Measurements from ENCODE around the gene WWTR1.

WWTR1 gene

DNA sequence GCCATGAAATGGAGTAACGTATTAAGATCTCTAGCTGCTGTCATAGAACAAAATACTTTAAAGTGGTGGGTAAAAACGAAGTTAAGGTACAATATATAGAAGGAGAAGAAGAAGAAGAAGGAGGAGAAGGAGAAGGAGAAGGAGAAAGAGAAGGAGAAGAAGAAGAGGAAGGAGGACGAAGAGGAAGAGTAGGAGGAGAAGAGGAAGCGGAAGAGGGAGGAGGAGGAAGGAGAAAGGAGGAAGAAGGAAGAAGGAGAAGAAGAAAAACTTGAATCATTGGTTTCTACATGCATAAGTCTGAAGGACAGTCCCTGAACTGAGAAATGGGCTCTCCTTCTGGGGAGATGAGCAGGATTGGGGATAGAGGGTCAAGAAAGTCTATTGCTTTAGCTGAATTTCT lies 22.4 kb downstream of the WWTR1 start:
- DNase-seq (ENCODE audit: low read depth): no peak
- no peak overlapping the region for H3K4me3 ChIP-seq (ENCODE audit: low read depth, low read length)
- TF ChIP-seq MAX (IDR thresholded peaks at IDR 0.05; ENCODE audit: low read depth, low read length) (no peak), POLR2A (IDR thresholded peaks at IDR 0.05; ENCODE audit: extremely low read depth, insufficient read length) (no peak), MYC (IDR thresholded peaks at IDR 0.05; ENCODE audit: low read depth, low read length) (no peak)

GRCh38 chr3:149634573-149634972 lies 23.3 kb downstream of the WWTR1 start:
- no peak overlapping the region for H3K4me3 ChIP-seq (ENCODE audit: low read depth, low read length)
- TF ChIP-seq POLR2A (IDR thresholded peaks at IDR 0.05; ENCODE audit: extremely low read depth, insufficient read length): no peak
- TF ChIP-seq MYC (IDR thresholded peaks at IDR 0.05; ENCODE audit: low read depth, low read length): no peak
- no peak for TF ChIP-seq MAX (IDR thresholded peaks at IDR 0.05; ENCODE audit: low read depth, low read length)
- no peak for TF ChIP-seq CTCF (IDR thresholded peaks at IDR 0.05; ENCODE audit: low read depth, low read length)
- no peak for DNase-seq (ENCODE audit: low read depth)

GRCh38 chr3:149634072-149634471 lies 23.8 kb downstream of the WWTR1 start:
- TF ChIP-seq POLR2A (IDR thresholded peaks at IDR 0.05; ENCODE audit: extremely low read depth, insufficient read length): no peak
- no peak for TF ChIP-seq MAX (IDR thresholded peaks at IDR 0.05; ENCODE audit: low read depth, low read length)
- TF ChIP-seq MYC (IDR thresholded peaks at IDR 0.05; ENCODE audit: low read depth, low read length): no peak
- TF ChIP-seq CTCF (IDR thresholded peaks at IDR 0.05; ENCODE audit: low read depth, low read length): no peak
- DNase-seq (ENCODE audit: low read depth): no peak

DNA sequence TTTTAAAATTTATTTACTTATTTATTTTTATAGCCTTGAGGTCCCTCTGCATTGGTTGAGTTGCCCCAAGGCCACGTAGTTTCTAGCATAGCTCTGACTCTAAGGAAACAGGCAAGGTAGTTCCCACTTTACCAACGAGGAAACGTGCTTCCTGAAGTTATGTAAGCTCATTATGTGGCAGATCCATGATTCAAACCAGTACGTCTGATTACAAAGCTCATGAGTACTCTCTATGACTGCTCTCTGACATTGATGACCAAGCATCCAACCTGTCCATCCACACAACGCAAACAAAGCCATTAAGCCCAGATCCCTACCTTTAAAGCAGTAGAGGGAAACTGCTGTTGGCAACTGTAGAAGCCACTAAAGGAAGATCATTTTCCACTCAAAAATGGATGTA lies 25.6 kb downstream of the WWTR1 start:
- DNase-seq (ENCODE audit: low read depth): no peak
- TF ChIP-seq POLR2A (IDR thresholded peaks at IDR 0.05; ENCODE audit: extremely low read depth, insufficient read length) (no peak), CTCF (IDR thresholded peaks at IDR 0.05; ENCODE audit: low read depth, low read length) (no peak), MYC (IDR thresholded peaks at IDR 0.05; ENCODE audit: low read depth, low read length) (no peak), MAX (IDR thresholded peaks at IDR 0.05; ENCODE audit: low read depth, low read length) (no peak)
- H3K4me3 ChIP-seq (ENCODE audit: low read depth, low read length): no peak overlapping the region

More at GRCh38 chr3:149634072-149634471, 23.8 kb downstream of the WWTR1 start:
- no peak overlapping the region for H3K4me3 ChIP-seq (ENCODE audit: low read depth, low read length)

DNA sequence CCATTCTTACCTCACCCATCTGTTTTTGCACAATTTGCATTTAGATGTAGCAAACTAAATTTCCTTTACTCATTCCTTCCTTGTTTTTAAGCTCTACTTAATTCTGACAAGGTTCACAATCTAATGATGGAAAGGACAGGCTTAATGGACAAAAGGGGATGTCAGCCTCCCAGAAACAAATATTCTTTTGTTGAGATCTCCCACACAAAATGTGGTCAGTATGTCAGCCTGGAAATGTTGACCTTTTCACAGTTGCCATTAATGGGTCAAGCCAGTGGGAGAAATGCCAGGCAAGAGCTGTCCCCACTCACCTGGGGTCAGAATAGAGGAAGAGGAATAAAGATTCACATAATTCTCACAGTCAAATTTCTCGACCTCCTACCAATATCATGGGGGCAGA lies 27.0 kb downstream of the WWTR1 start:
- TF ChIP-seq MAX (IDR thresholded peaks at IDR 0.05; ENCODE audit: low read depth, low read length): no peak
- no peak for TF ChIP-seq POLR2A (IDR thresholded peaks at IDR 0.05; ENCODE audit: extremely low read depth, insufficient read length)
- TF ChIP-seq MYC (IDR thresholded peaks at IDR 0.05; ENCODE audit: low read depth, low read length): no peak
- TF ChIP-seq CTCF (IDR thresholded peaks at IDR 0.05; ENCODE audit: low read depth, low read length): no peak
- no peak overlapping the region for H3K4me3 ChIP-seq (ENCODE audit: low read depth, low read length)
- no peak for DNase-seq (ENCODE audit: low read depth)

GRCh38 chr3:149628957-149629670 lies 28.7 kb downstream of the WWTR1 start:
- TF ChIP-seq MAX (IDR thresholded peaks at IDR 0.05; ENCODE audit: low read depth, low read length) (no peak), POLR2A (IDR thresholded peaks at IDR 0.05; ENCODE audit: extremely low read depth, insufficient read length) (no peak), CTCF (IDR thresholded peaks at IDR 0.05; ENCODE audit: low read depth, low read length) (no peak)
- no peak overlapping the region for H3K4me3 ChIP-seq (ENCODE audit: low read depth, low read length)
- no peak for DNase-seq (ENCODE audit: low read depth)

All from NB4 (cell line).